GM12878 (cell line): Measurements from ENCODE around the gene CFLAR. TPM values are rescaled to one million over a fixed set of nuclear protein-coding genes. Genes with fewer than 3 reads are reported as not detected.

Experiments
- ATAC-seq: fragments of 200-7000 bp; cut with Tn5 transposase; 3 replicates; pipeline ENCODE4 v1.9.1; 2020; ENCODE audit warnings: mild to moderate bottlenecking, moderate library complexity
- BruUV-seq: library from RNA; stranded (reverse); fragments of 400-500 nt; replicated peaks from 2 replicates; lab custom pipeline; 2021; lab: Mats Ljungman, UMichigan
- CTCF ChIA-PET: fragments of 300-600 bp; sonication (Branson Sonifier 250); formaldehyde crosslinking; extraction: SDS; loops from one replicate; lab custom pipeline; 2021; ENCODE audit warnings: inconsistent platforms; lab: Yijun Ruan, JAX
- POLR2A ChIA-PET: fragments of 350-600 bp; formaldehyde crosslinking; extraction: SDS; loops from one replicate; lab custom pipeline; 2021; ENCODE audit warnings: inconsistent platforms; lab: Charles Lee
- RAD21 ChIA-PET: fragments of 300-600 bp; sonication (Branson Sonifier 250); formaldehyde crosslinking; loops from one replicate; lab custom pipeline; 2023; ENCODE audit warnings: antibody characterized with exemption; ENCODE audit not compliant: unreplicated experiment; lab: Charles Lee
- SMC1A ChIA-PET: fragments of 300-600 bp; sonication (Branson Sonifier 250); formaldehyde crosslinking; loops from one replicate; lab custom pipeline; 2023; ENCODE audit not compliant: unreplicated experiment, uncharacterized antibody; lab: Charles Lee
- DNase-seq: peaks from one replicate; pipeline ENCODE4 v3.0.0-alpha.2; 2011; ENCODE audit warnings: low read depth, low spot score
- FAIRE-seq: peaks from 3 replicates; lab custom pipeline; 2011; peaks lifted over from hg19 to GRCh38; lab: Jason Lieb, UNC
- H2AFZ ChIP-seq: 2 replicates; pipeline ENCODE4 v1.6.0; 2011; ENCODE audit warnings: low read depth, low read length, control low read depth; ENCODE audit not compliant: control insufficient read depth
- H3K27ac ChIP-seq: 2 replicates; pipeline ENCODE4 v1.5.1; 2011; ENCODE audit warnings: control low read depth; ENCODE audit not compliant: control insufficient read depth, insufficient read depth
- H3K27me3 ChIP-seq, 2 experiments: replicated peaks in 1 of 2; 2 replicates each; pipeline versions ENCODE4 v1.6.0 to v1.6.1; 2011; ENCODE audit warnings: low read length in 1 of 2; ENCODE audit not compliant: control insufficient read depth in 2 of 2, insufficient read depth in 2 of 2
- H3K36me3 ChIP-seq, 2 experiments: 2 replicates each; pipeline ENCODE4 v1.5.1; 2011; ENCODE audit warnings: low read length in 1 of 2; ENCODE audit not compliant: control insufficient read depth in 2 of 2, insufficient read depth in 2 of 2
- H3K4me1 ChIP-seq: 2 replicates; pipeline ENCODE4 v1.6.1; 2011; ENCODE audit warnings: mild to moderate bottlenecking, low read length, moderate library complexity, mixed read lengths; ENCODE audit not compliant: control insufficient read depth, insufficient read depth
- H3K4me2 ChIP-seq: 2 replicates; pipeline ENCODE4 v1.6.0; 2011; ENCODE audit warnings: control low read depth; ENCODE audit not compliant: control insufficient read depth, insufficient read depth
- H3K4me3 ChIP-seq: fragments of 200-600 bp; sonication (generic); 2 replicates; pipeline ENCODE4 v1.5.1; 2016
- H3K79me2 ChIP-seq: 2 replicates; pipeline ENCODE4 v1.6.0; 2011; ENCODE audit warnings: low read length; ENCODE audit not compliant: control insufficient read depth, insufficient read depth
- H3K9ac ChIP-seq: 2 replicates; pipeline ENCODE4 v1.8.0; 2011; ENCODE audit warnings: low read length, control low read depth, mixed read lengths; ENCODE audit not compliant: control insufficient read depth, insufficient read depth
- H3K9me3 ChIP-seq: replicated peaks from 3 replicates; pipeline ENCODE4 v1.5.1; 2011; ENCODE audit warnings: mild to moderate bottlenecking, low read length; ENCODE audit not compliant: control insufficient read depth, insufficient read depth
- H4K20me1 ChIP-seq: 2 replicates; pipeline ENCODE4 v1.6.0; 2011; ENCODE audit not compliant: control insufficient read depth, insufficient read depth
- BHLHE40 ChIP-seq, 2 experiments: fragments of 450-650 bp in 1 of 2; IDR thresholded peaks; 2 replicates each; pipeline ENCODE4 v1.6.1; 2011 to 2017; ENCODE audit warnings: low read depth in 2 of 2, borderline replicate concordance in 1 of 2, improper control_type of control experiment in 1 of 2, low read length in 1 of 2, mild to moderate bottlenecking in 1 of 2
- CREM ChIP-seq: IDR thresholded peaks from 2 replicates; pipeline ENCODE4 v1.6.1; 2014; ENCODE audit warnings: antibody characterized with exemption, low read depth
- EED ChIP-seq: sonication (generic); IDR thresholded peaks from 2 replicates; pipeline ENCODE4 v1.6.1; 2016; ENCODE audit warnings: antibody characterized with exemption, low read depth
- EGR1 ChIP-seq, 2 experiments: IDR thresholded peaks; 1 replicate in 1 of 2; 2 replicates in 1 of 2; pipeline ENCODE4 v1.6.1; 2011 to 2012; ENCODE audit warnings: low read depth in 2 of 2, low read length in 2 of 2, borderline replicate concordance in 1 of 2, mild to moderate bottlenecking in 1 of 2, moderate library complexity in 1 of 2
- ETV6 ChIP-seq, 2 experiments: fragments of 450-650 bp in 1 of 2; IDR thresholded peaks in 1 of 2; conservative IDR thresholded peaks in 1 of 2; 2 replicates each; pipeline ENCODE4 v1.6.1; 2014; ENCODE audit warnings: antibody characterized with exemption in 1 of 2, borderline replicate concordance in 1 of 2, low read depth in 1 of 2, mild to moderate bottlenecking in 1 of 2, moderate library complexity in 1 of 2
- FOXK2 ChIP-seq: fragments of 450-650 bp; IDR thresholded peaks from 2 replicates; pipeline ENCODE4 v1.6.1; 2017; ENCODE audit warnings: mild to moderate bottlenecking, moderate library complexity
- GABPA ChIP-seq: IDR thresholded peaks from 2 replicates; pipeline ENCODE4 v1.6.1; 2014; ENCODE audit warnings: antibody characterized with exemption, low read depth, mild to moderate bottlenecking, inconsistent platforms
- IKZF2 ChIP-seq, 2 experiments: fragments of 450-650 bp; IDR thresholded peaks; 2 replicates each; pipeline ENCODE4 v1.6.1; 2017; ENCODE audit warnings: mild to moderate bottlenecking in 2 of 2, moderate library complexity in 2 of 2
- RUNX3 ChIP-seq: IDR thresholded peaks from 2 replicates; pipeline ENCODE4 v1.6.1; 2012; ENCODE audit warnings: low read length, inconsistent platforms
- SMAD5 ChIP-seq: IDR thresholded peaks from 2 replicates; pipeline ENCODE4 v1.6.1; 2016; ENCODE audit warnings: antibody characterized with exemption, low read depth
- WRNIP1 ChIP-seq: IDR thresholded peaks from 2 replicates; pipeline ENCODE4 v1.6.1; 2011; ENCODE audit warnings: low read depth, low read length, improper control_type of control experiment, borderline replicate concordance
- ZBED1 ChIP-seq: IDR thresholded peaks from 2 replicates; pipeline ENCODE4 v1.6.1; 2016; ENCODE audit warnings: borderline replicate concordance
- WGBS: methylation state at CpG from one replicate; pipeline ENCODE4 v1.1.6; 2016; ENCODE audit warnings: low lambda C conversion rate; ENCODE audit not compliant: insufficient replicate concordance, insufficient coverage; ENCODE audit errors: missing lambda C conversion rate; 5-methylcytosine and 5-hydroxymethylcytosine counted together
- in situ Hi-C: fragments of 300-500 bp; cut with MboI; formaldehyde crosslinking; loops from 9 replicates; pipeline ENCODE4 v1.14.3; 2018; ENCODE audit warnings: mixed read lengths
- intact Hi-C: fragments of 100-400 bp; cut with micrococcal nuclease; formaldehyde crosslinking; loops from one replicate; pipeline ENCODE4 v1.14.2; 2022; ENCODE audit not compliant: unreplicated experiment
- polyA plus RNA-seq, 11 experiments: library from polyadenylated mRNA; depleted of rRNA in 4 of 11; unstranded in 6 of 11; stranded (reverse) in 5 of 11; fragments of >200 nt; fragmentation: Nextera tagmentation in 4 of 11; fragmentation: Illumina TruSeq in 1 of 11; extraction: Ambion mirVana in 4 of 11; extraction: Trizol in 1 of 11; gene quantifications; 1 replicate in 1 of 11; 2 replicates in 10 of 11; pipeline versions ENCODE4 v1.2.1 to v1.2.3, GENCODE V29; 2011 to 2016; ENCODE audit warnings: inconsistent platforms in 2 of 11, missing spikeins in 2 of 11, low read depth in 1 of 11
- total RNA-seq, 4 experiments: library from RNA; depleted of rRNA in 3 of 4; stranded (reverse); fragments of >200 nt in 3 of 4; fragmentation: Illumina TruSeq in 1 of 4; extraction: Trizol in 1 of 4; gene quantifications; 2 replicates each; pipeline versions ENCODE4 v1.2.1 to v1.2.3, GENCODE V29; 2013 to 2021
- TF ChIP-seq, protein P1 (sequence below): fragments of 450-650 bp; IDR thresholded peaks from 2 replicates; pipeline ENCODE4 v1.6.1; 2017; ENCODE audit warnings: mild to moderate bottlenecking, moderate library complexity

The CFLAR gene
- total and polyA plus RNA-seq, 10 of the 15 experiments (the other 5 are each of a cell fraction or from before 2014, with no cell fraction given): 80.6 to 181 (median 101) TPM

- H3K9me3 ChIP-seq: no peaks in the 10 kb centered on the region
- H3K4me1 ChIP-seq: peaks cover under 1% of the 10 kb centered on the region; the same call in 1 of the 2 replicates
- DNase-seq (no peak), ATAC-seq (no peak), FAIRE-seq (no peak)
- H3K27ac ChIP-seq: no peak overlapping the region
- no peak overlapping the region for H2AFZ ChIP-seq
- no peak overlapping the region for H3K4me3 ChIP-seq
- no peaks in the 10 kb centered on the region for H4K20me1 ChIP-seq
- intact Hi-C loops (no loop called here), in situ Hi-C loops (loop anchor here (5.0 kb wide), 2 partner anchors 39 to 174 kb away; no protein-coding TSS in a partner anchor)
- no peak overlapping the region for H3K9ac ChIP-seq
- no peaks in the 10 kb centered on the region; a peak in 1 of 4 replicates for H3K36me3 ChIP-seq
- no peaks in the 10 kb centered on the region; a peak in 2 of 4 replicates for H3K27me3 ChIP-seq
- 82% methylated on average over 4 of the region's 4 CpGs for WGBS
- RAD21 ChIA-PET: no interaction called here
- CTCF ChIA-PET: interaction anchor here (5.0 kb wide), 1 partner anchor 45 kb away, joined by 52 read pairs; no protein-coding TSS in a partner anchor
- no peak for TF ChIP-seq GABPA
- TF ChIP-seq FOXK2: no peak
- TF ChIP-seq, protein P1, sequence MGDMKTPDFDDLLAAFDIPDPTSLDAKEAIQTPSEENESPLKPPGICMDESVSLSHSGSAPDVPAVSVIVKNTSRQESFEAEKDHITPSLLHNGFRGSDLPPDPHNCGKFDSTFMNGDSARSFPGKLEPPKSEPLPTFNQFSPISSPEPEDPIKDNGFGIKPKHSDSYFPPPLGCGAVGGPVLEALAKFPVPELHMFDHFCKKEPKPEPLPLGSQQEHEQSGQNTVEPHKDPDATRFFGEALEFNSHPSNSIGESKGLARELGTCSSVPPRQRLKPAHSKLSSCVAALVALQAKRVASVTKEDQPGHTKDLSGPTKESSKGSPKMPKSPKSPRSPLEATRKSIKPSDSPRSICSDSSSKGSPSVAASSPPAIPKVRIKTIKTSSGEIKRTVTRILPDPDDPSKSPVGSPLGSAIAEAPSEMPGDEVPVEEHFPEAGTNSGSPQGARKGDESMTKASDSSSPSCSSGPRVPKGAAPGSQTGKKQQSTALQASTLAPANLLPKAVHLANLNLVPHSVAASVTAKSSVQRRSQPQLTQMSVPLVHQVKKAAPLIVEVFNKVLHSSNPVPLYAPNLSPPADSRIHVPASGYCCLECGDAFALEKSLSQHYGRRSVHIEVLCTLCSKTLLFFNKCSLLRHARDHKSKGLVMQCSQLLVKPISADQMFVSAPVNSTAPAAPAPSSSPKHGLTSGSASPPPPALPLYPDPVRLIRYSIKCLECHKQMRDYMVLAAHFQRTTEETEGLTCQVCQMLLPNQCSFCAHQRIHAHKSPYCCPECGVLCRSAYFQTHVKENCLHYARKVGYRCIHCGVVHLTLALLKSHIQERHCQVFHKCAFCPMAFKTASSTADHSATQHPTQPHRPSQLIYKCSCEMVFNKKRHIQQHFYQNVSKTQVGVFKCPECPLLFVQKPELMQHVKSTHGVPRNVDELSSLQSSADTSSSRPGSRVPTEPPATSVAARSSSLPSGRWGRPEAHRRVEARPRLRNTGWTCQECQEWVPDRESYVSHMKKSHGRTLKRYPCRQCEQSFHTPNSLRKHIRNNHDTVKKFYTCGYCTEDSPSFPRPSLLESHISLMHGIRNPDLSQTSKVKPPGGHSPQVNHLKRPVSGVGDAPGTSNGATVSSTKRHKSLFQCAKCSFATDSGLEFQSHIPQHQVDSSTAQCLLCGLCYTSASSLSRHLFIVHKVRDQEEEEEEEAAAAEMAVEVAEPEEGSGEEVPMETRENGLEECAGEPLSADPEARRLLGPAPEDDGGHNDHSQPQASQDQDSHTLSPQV: no peak
- no peak for TF ChIP-seq IKZF2 (IDR thresholded peaks at IDR 0.05)
- TF ChIP-seq SMAD5: no peak
- no peak for TF ChIP-seq EGR1 (IDR thresholded peaks at IDR 0.05; ENCODE audit: borderline replicate concordance in 1 of 2, low read depth in 2 of 2, low read length in 2 of 2)
- no peak for TF ChIP-seq WRNIP1
- no peak for TF ChIP-seq EED
- no peak for TF ChIP-seq BHLHE40 (IDR thresholded peaks at IDR 0.05; ENCODE audit: borderline replicate concordance in 1 of 2, low read depth in 2 of 2, low read length in 1 of 2)
- no peak for TF ChIP-seq RUNX3
- no peak for TF ChIP-seq ZBED1
- TF ChIP-seq ETV6 (conservative IDR thresholded peaks at IDR 0.05 in 1 of 2, IDR thresholded peaks at IDR 0.05 in 1 of 2; ENCODE audit: borderline replicate concordance in 1 of 2, low read depth in 1 of 2): no peak
- TF ChIP-seq CREM: no peak
- SMC1A ChIA-PET: interaction anchor here (0.6 kb wide), 1 partner anchor 122 kb away, joined by 3 read pairs; no protein-coding TSS in a partner anchor
- BruUV-seq: no TSS peak
- H3K4me2 ChIP-seq: no peak overlapping the region
- no peaks in the 10 kb centered on the region; the same call in 1 of the 2 replicates for H3K79me2 ChIP-seq
- POLR2A ChIA-PET: interaction anchor here (0.6 kb wide), 1 partner anchor 550 kb away, joined by 4 read pairs; no protein-coding TSS in a partner anchor
Measured at GRCh38 chr2:201188449-201188848, 72.5 kb downstream of the CFLAR start.
